K562 treated with DMSO at 1 percent for 48 hours (cell line): ENCODE data around the gene DNAJC19. TPM values are rescaled to one million over a fixed set of nuclear protein-coding genes. Genes with fewer than 3 reads are reported as not detected.

ENCODE experiments used
- total RNA-seq: library from RNA; unstranded; fragments of 300-600 nt; gene quantifications from 2 replicates; pipeline ENCODE4 v1.2.3, GENCODE V29; 2022; ENCODE audit warnings: low replicate concordance; ENCODE audit errors: extremely low read depth

The DNAJC19 gene
- not detected in 2 replicates for total RNA-seq

DNA sequence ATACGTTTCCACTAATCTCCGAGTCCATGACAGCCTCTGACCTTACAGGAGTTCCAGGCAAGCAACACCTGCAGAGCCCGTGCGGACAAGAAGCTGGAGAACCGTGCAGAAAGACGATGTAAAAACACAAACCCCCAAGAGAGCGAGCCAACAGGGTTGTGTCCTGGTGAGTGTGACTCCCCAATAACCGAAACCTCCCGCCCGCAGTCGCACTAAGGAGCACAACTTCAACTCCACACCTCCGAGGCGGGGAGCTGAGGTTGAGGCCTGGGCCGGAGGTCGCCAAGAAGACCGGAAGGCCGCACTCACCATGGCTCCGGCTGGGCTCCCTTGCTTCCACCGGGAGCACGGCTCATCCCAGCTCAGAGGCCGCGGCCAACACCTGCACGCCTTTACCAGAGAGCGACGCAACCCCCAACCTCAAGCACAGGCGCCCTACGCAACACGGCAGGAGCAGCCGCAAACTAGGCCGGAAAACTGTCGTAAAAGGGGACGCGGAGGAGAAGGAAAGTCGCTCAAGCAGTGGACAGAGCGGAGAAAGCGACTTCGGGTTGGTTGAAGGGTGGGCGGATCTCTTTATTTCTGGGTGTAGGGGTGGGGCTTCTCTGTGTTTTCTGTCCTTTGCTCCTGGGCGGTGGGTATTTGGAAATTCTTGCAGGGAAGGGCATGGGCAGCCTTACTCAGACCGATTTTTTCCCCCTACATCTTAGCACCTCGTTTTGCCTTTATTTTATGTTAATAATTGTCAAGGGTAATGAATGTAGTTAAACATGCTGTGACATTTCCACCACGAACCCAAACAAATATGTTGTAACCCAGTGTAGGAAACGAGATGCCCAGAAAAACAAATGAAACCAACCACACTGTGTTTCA lies at the start of gene DNAJC19:
DNAJC19 (minus strand) TSS at position 446 of the 873 bp plus-strand sequence; CDS start at position 312, 134 bp downstream.

Other genes with a start within 250 kb of the DNAJC19 start
- gene FXR1, start 77.1 kb downstream of the DNAJC19 start, total RNA-seq = not detected in 2 replicates